Esophagus squamous epithelium (tissue), 5 donors: ENCODE data around the gene TCERG1L. TPM values are rescaled to one million over a fixed set of nuclear protein-coding genes. Genes with fewer than 3 reads are reported as not detected.

ENCODE experiments used
- DNase-seq: peaks from one replicate; lab custom pipeline; 2025; lab: John Stamatoyannopoulos, UW
- H3K27ac ChIP-seq, 4 donors: fragments of 200-600 bp; sonication (generic); one replicate each; pipeline ENCODE4 v1.5.1; 2016 to 2019; ENCODE audit warnings: mild to moderate bottlenecking in 1 of 4
- H3K27me3 ChIP-seq, 4 donors: fragments of 200-600 bp; sonication (generic); 1 replicate in 3 of 4; 2 replicates in 1 of 4; pipeline versions ENCODE4 v1.5.1 to v1.6.0; 2017 to 2021; ENCODE audit warnings: antibody characterized with exemption in 1 of 4
- H3K36me3 ChIP-seq, 3 donors: fragments of 200-600 bp; sonication (generic); one replicate each; pipeline ENCODE4 v1.5.1; 2016 to 2019
- H3K4me1 ChIP-seq, 3 donors: fragments of 200-600 bp; sonication (generic); one replicate each; pipeline ENCODE4 v1.5.1; 2017 to 2019
- H3K4me3 ChIP-seq, 4 donors: fragments of 200-600 bp; sonication (generic); 1 replicate in 3 of 4; 2 replicates in 1 of 4; pipeline ENCODE4 v1.5.1; 2016 to 2019; ENCODE audit warnings: mild to moderate bottlenecking in 2 of 4, moderate library complexity in 1 of 4
- H3K9me3 ChIP-seq, 3 donors: fragments of 200-600 bp; sonication (generic); one replicate each; pipeline ENCODE4 v1.5.1; 2016 to 2019
- POLR2A ChIP-seq, 4 donors: fragments of 450-650 bp; IDR thresholded peaks; one replicate each; pipeline ENCODE4 v1.6.1; 2017; ENCODE audit warnings: antibody characterized with exemption in 4 of 4, mild to moderate bottlenecking in 4 of 4, moderate library complexity in 3 of 4
- WGBS, 2 donors: methylation state at CpG; one replicate each; pipeline ENCODE4 v1.1.5; 2018; 5-methylcytosine and 5-hydroxymethylcytosine counted together
- intact Hi-C: fragments of 100-400 bp; cut with DNase I; formaldehyde crosslinking; loops from one replicate; pipeline ENCODE4 v1.15.0; 2022
- total RNA-seq, 4 donors: library from RNA; depleted of rRNA; stranded (reverse); fragments of >200 nt; gene quantifications; one replicate each; pipeline ENCODE4 v1.1.0, GENCODE V29; 2016
- TF ChIP-seq, protein P1 (sequence below), 6 experiments: fragments of 450-650 bp in 4 of 6; fragments of 200-600 bp in 2 of 6; sonication (generic) in 2 of 6; IDR thresholded peaks; one replicate each; pipeline ENCODE4 v1.5.1; 2016 to 2019; ENCODE audit warnings: antibody characterized with exemption in 6 of 6, mild to moderate bottlenecking in 4 of 6, moderate library complexity in 4 of 6
- donor health status: DM: yes; HTN: yes; CAD: no.

The TCERG1L gene
- total RNA-seq, 4 donors from 2014 or later = 0.12 to 2.9 (median 0.48) TPM

DNA sequence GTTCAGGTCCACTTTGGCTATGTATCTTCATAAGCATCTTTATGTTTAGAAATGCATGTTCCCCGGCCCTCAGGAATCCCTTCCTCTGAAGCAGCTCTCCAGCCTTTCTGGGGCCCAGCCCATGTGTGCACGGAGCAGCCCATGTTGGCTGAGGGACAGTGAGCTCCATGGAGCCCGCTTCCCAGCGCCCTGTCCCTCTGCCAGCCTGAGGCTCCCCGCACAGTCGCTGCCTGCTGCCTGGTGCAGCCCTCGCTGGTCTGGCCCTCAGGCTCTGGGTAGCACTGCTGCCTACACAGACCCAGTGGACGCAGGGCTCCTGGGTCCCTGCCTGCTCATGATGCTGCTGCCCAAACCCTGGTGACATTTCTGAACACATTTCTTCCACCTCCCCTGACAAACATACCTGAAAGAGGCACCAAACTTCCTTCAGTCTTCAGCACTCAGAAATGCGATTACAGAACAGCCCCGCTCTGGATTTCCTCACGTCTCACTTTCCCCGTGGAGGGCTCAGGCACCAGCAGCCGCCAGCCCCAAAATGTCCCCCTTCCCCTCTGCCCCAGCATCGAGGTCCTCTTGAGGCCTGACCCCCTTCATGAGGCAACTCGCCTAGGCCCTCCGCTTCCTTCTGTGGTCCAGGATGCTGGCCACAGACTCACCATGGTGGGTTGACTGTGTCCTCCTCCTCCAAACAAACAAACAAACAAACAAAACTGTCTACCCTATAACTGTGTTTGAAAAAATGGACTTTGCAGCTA, 5.0 kb upstream of the TCERG1L start:
- WGBS, 2 donors = 66 to 83% methylated on average over 9 to 12 of the region's 16 CpGs
- no peak overlapping the region for H3K4me3 ChIP-seq
- H3K36me3 ChIP-seq = no peaks in the 10 kb centered on the region
- no peaks in the 10 kb centered on the region for H3K9me3 ChIP-seq
- peaks cover 0 to 19% (median 4%) of the 10 kb centered on the region in 3 donors for H3K4me1 ChIP-seq
- H3K27ac ChIP-seq = no peak overlapping the region
- peaks cover 0 to 86% (median 5%) of the 10 kb centered on the region in 4 donors for H3K27me3 ChIP-seq
- DNase-seq = no peak
- intact Hi-C loops = no loop called here
- TF ChIP-seq POLR2A (IDR thresholded peaks at IDR 0.05) = no peak
- TF ChIP-seq, protein P1, sequence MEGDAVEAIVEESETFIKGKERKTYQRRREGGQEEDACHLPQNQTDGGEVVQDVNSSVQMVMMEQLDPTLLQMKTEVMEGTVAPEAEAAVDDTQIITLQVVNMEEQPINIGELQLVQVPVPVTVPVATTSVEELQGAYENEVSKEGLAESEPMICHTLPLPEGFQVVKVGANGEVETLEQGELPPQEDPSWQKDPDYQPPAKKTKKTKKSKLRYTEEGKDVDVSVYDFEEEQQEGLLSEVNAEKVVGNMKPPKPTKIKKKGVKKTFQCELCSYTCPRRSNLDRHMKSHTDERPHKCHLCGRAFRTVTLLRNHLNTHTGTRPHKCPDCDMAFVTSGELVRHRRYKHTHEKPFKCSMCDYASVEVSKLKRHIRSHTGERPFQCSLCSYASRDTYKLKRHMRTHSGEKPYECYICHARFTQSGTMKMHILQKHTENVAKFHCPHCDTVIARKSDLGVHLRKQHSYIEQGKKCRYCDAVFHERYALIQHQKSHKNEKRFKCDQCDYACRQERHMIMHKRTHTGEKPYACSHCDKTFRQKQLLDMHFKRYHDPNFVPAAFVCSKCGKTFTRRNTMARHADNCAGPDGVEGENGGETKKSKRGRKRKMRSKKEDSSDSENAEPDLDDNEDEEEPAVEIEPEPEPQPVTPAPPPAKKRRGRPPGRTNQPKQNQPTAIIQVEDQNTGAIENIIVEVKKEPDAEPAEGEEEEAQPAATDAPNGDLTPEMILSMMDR (IDR thresholded peaks at IDR 0.05) = no peak

DNA sequence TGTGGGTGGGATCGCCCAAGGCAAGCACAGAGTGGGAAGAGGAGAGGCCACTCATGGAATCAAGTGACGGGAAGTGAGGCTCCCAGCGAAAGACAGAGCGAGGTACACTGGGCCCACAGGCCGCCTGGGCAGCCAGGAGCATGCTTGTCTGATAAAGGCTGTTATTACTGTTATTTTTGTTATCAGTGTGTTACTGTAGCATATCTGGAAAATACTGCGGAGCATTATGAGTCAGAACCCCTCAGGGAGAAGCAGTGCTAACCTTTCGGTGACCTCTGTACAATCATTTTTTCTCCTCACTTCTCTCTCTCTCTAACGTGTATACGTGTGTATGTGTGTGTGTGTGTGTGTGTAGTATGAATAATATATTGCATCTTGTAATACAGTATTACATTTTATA, 3.8 kb upstream of the TCERG1L start:
- 32 to 47% methylated on average over 9 of the region's 9 CpGs for WGBS, 2 donors
- H3K27me3 ChIP-seq = peaks cover 0 to 86% (median 4%) of the 10 kb centered on the region in 4 donors

DNA sequence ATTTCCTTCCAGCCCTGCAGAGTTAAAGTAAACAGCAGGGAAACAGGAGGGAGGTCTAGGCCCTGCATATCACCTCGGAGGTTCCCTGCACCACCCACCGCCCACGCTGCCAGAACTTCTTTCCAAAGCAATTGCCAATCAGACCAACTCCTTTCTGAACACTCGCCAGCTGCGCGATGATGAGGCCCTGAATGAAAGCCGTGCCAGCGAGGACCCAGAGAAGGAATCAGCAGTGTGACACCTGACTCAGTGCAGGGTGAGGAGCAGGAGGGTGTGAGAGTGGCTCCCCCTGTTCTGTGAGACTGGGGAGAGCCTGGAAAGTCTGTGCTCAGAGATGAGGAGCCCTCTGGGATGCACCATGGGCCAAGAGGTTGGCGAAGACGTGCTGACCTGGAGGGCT, 3.3 kb upstream of the TCERG1L start:
- H3K36me3 ChIP-seq = no peaks in the 10 kb centered on the region
- peaks cover 9 to 31% (median 11%) of the 10 kb centered on the region in 3 donors for H3K4me1 ChIP-seq
- 25 to 39% methylated on average over 7 to 9 of the region's 10 CpGs for WGBS, 2 donors
- no peak for DNase-seq
- H3K27ac ChIP-seq = no peak overlapping the region
- no peak for TF ChIP-seq POLR2A (IDR thresholded peaks at IDR 0.05)
- TF ChIP-seq, protein P1 (IDR thresholded peaks at IDR 0.05) = no peak
- no peak overlapping the region for H3K4me3 ChIP-seq
- no peaks in the 10 kb centered on the region for H3K9me3 ChIP-seq
- peaks cover 0 to 88% (median 4%) of the 10 kb centered on the region in 4 donors for H3K27me3 ChIP-seq
- intact Hi-C loops = no loop called here

More for the DNA sequence above, 3.8 kb upstream of the TCERG1L start:
- Histone ChIP-seq H3K4me3 (no peak overlapping the region), H3K4me1 (peaks cover 9 to 30% (median 10%) of the 10 kb centered on the region in 3 donors), H3K36me3 (no peaks in the 10 kb centered on the region), H3K27ac (no peak overlapping the region), H3K9me3 (no peaks in the 10 kb centered on the region)
- DNase-seq = no peak
- intact Hi-C loops = no loop called here
- TF ChIP-seq, protein P1 (IDR thresholded peaks at IDR 0.05) = no peak
- no peak for TF ChIP-seq POLR2A (IDR thresholded peaks at IDR 0.05)

DNA sequence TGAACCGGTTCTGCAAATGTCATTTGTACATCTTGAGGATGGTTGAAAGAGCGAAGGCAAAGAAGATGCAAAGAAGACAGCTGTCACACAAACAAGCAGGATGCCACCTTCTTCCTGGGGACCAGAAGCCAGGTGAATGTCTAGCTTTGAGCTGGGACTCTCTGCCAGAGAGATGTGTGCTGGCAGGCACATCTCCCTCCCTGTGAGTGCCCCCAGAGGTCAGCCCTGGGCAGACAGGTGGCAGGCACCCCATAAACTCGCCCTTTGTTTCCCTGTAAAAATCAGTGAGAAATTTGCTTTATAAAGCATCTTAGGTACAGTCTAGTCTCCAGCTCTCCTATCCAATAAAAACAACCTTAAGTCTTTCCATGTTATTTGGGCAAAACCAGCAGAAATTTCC, 2.6 kb upstream of the TCERG1L start:
- intact Hi-C loops = no loop called here
- H3K27me3 ChIP-seq = peaks cover 0 to 88% (median 4%) of the 10 kb centered on the region in 4 donors

DNA sequence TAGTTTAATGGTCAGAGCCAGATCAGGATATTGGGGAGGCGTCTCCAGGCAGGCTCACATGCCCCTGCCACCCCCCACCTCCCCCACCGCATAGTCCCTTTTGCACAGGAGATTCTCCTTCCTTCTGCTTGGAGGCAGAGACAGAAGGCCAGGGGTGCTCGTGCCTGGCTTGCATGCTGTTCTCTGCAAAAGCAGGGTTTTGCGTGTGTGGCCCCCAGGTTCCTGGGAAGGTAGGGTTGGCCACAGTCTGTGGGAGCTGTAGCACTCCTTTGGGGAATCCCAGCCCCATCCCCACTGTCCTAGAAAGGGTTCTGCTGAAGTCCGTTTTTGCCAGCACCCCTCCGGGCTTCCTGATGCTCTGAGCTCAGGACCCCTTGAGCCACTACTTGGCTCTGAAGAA, 1.9 kb upstream of the TCERG1L start:
- 67 to 96% methylated on average over 2 to 5 of the region's 6 CpGs for WGBS, 2 donors
- H3K9me3 ChIP-seq = no peaks in the 10 kb centered on the region
- no peak for DNase-seq
- intact Hi-C loops = no loop called here
- TF ChIP-seq POLR2A (IDR thresholded peaks at IDR 0.05) = no peak
- TF ChIP-seq, protein P1 (IDR thresholded peaks at IDR 0.05) = no peak
- H3K4me3 ChIP-seq = no peak overlapping the region
- H3K4me1 ChIP-seq = peaks cover 9 to 31% (median 11%) of the 10 kb centered on the region in 3 donors
- H3K27ac ChIP-seq = no peak overlapping the region
- peaks cover 0 to 87% (median 4%) of the 10 kb centered on the region in 4 donors for H3K27me3 ChIP-seq
- no peaks in the 10 kb centered on the region for H3K36me3 ChIP-seq

More for the DNA sequence above, 2.6 kb upstream of the TCERG1L start:
- H3K4me1 ChIP-seq = peaks cover 9 to 31% (median 11%) of the 10 kb centered on the region in 3 donors
- no peaks in the 10 kb centered on the region for H3K9me3 ChIP-seq
- no peak for DNase-seq
- H3K27ac ChIP-seq = no peak overlapping the region
- H3K36me3 ChIP-seq = no peaks in the 10 kb centered on the region
- WGBS, 2 donors = 100% methylated on average over 1 of the region's 3 CpGs; no CpG with 5 or more reads in 1 of the 2 donors
- H3K4me3 ChIP-seq = no peak overlapping the region
- TF ChIP-seq POLR2A (IDR thresholded peaks at IDR 0.05) = no peak
- TF ChIP-seq, protein P1 (IDR thresholded peaks at IDR 0.05) = no peak
